Ishikawa (cell line): ENCODE results near the gene TRIM72.

Experiments used
- CEBPB ChIP-seq: IDR thresholded peaks from 2 replicates; pipeline ENCODE4 v1.6.1; 2012
- EGR1 ChIP-seq: IDR thresholded peaks from 2 replicates; pipeline ENCODE4 v1.6.1; 2012
- MAX ChIP-seq: IDR thresholded peaks from 2 replicates; pipeline ENCODE4 v1.6.1; 2012
- REST ChIP-seq: IDR thresholded peaks from 2 replicates; pipeline ENCODE4 v1.6.1; 2012; ENCODE audit warnings: low read depth, mild to moderate bottlenecking
- TEAD4 ChIP-seq: IDR thresholded peaks from 2 replicates; pipeline ENCODE4 v1.6.1; 2012
- USF1 ChIP-seq: IDR thresholded peaks from 2 replicates; pipeline ENCODE4 v1.6.1; 2012
- ZBTB7A ChIP-seq: IDR thresholded peaks from 2 replicates; pipeline ENCODE4 v1.6.1; 2012; ENCODE audit warnings: low read depth

The TRIM72 gene

GRCh38 chr16:31277659-31278260, 63.8 kb downstream of the TRIM72 start:
- TF ChIP-seq REST (no peak), MAX (no peak), EGR1 (no peak), USF1 (no peak), ZBTB7A (no peak), CEBPB (no peak), TEAD4 (no peak)
